ENCODE measurements around the gene IST1. TPM values are rescaled to one million over a fixed set of nuclear protein-coding genes. Genes with fewer than 3 reads are reported as not detected.

The IST1 gene
- total and polyA plus RNA-seq, 9 of the 15 experiments (the other 6 are each of a cell fraction or from before 2014, with no cell fraction given), result 135 to 334 (median 188) TPM

DNA sequence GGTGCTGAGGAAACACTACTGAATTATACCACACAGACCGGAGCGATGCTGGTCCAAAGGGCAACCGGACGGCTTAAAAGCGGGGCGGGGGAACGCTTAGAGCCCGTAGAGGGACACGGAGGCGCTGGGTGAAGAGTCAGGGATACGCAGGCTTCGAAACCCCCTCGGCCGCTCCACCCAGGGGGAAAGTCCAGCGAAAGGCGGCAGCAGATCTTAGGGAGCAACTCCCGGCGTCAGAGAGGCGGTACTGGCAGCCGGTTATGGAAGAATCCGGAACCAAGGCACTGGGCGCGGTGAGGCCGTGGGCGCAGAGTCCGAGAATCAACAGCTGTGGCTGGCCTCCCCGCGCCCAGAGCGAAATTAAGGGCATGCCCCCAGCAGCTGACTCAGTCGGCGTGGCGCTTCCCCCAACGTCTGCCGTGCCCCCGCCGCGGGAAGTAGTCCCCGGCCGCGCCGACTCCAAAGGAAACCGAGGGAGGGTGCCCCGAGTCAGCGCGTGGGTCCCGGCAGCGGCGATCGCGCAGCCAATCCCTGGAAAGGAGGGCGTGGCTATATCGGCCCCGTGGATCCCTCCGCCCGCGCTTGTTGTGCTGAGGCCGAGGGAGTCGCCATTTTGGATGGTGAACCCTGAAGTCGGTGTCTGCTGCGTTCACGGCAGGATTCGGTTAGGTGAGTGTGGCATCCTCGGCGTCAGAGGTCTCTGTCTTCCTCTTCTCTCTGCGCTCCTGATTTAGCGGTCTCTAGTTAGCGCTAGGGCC lies at the start of gene IST1 (continued):
- TF ChIP-seq SAFB (IDR thresholded peaks at IDR 0.05; ENCODE audit: borderline replicate concordance, low read depth, low read length) (peak; percentile 83), GABPB1 (CRISPR knock-in tag; IDR thresholded peaks at IDR 0.05) (no peak), POLR2G (IDR thresholded peaks at IDR 0.05; ENCODE audit: low read depth, low read length) (peak; percentile 97), NR4A1 (CRISPR knock-in tag; IDR thresholded peaks at IDR 0.05) (0 out of 2 replicates have a peak, but pooled peaks have one; percentile 62), NR4A1 (tag; IDR thresholded peaks at IDR 0.05) (peak; percentile 51), RERE (CRISPR knock-in tag; IDR thresholded peaks at IDR 0.05; ENCODE audit: borderline replicate concordance) (no peak), NBN (IDR thresholded peaks at IDR 0.05; ENCODE audit: low read depth) (peak; percentile 79; the same call in 1 of the 2 replicates), MED1 (CRISPR knock-in tag; IDR thresholded peaks at IDR 0.05; ENCODE audit: borderline replicate concordance) (0 out of 2 replicates have a peak, but pooled peaks have one; percentile 68), CBFB (CRISPR knock-in tag; IDR thresholded peaks at IDR 0.05) (no peak), RNF219 (CRISPR knock-in tag; IDR thresholded peaks at IDR 0.05) (no peak), CHD2 (IDR thresholded peaks at IDR 0.05; ENCODE audit: low read depth, low read length) (peak; percentile 89), CBFA2T2 (conservative IDR thresholded peaks at IDR 0.05) (no peak), SOX6 (IDR thresholded peaks at IDR 0.05) (peak; percentile 78), ZBTB11 (CRISPR knock-in tag; IDR thresholded peaks at IDR 0.05) (peak in 1 of 3 experiments; percentile 75; a peak in 1 of 6 replicates)
- TF ChIP-seq, protein P1, sequence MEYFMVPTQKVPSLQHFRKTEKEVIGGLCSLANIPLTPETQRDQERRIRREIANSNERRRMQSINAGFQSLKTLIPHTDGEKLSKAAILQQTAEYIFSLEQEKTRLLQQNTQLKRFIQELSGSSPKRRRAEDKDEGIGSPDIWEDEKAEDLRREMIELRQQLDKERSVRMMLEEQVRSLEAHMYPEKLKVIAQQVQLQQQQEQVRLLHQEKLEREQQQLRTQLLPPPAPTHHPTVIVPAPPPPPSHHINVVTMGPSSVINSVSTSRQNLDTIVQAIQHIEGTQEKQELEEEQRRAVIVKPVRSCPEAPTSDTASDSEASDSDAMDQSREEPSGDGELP (CRISPR knock-in tag; IDR thresholded peaks at IDR 0.05; ENCODE audit: borderline replicate concordance), result peak; percentile 99

Measured in K562 (cell line).